Activated CD4-positive, alpha-beta T cell treated with anti-CD3 and anti-CD28 coated beads for 24 hours (primary cell): ENCODE results near the gene NT5M.
"Not testable (repeated sequence)": the region's sequence is repeated elsewhere in the genome, so short reads cannot be mapped to it uniquely, and the experiment has no call there.

Source experiments
- DNase-seq, 2 donors: peaks; one replicate each; pipeline ENCODE4 v3.0.0-alpha.2; 2020; ENCODE audit warnings: low read depth in 2 of 2

NT5M gene

GRCh38 chr17:17377071-17377967 lies 74.1 kb downstream of the NT5M start:
- no peak for DNase-seq

- no peak for DNase-seq
Measured at GRCh38 chr17:17379197-17379991, 76.2 kb downstream of the NT5M start.

- no peak for DNase-seq
Measured at GRCh38 chr17:17380145-17380925, 77.2 kb downstream of the NT5M start.

GRCh38 chr17:17381446-17382064 lies 78.4 kb downstream of the NT5M start:
- no peak for DNase-seq

GRCh38 chr17:17382065-17382459 lies 78.9 kb downstream of the NT5M start:
- DNase-seq, result no peak

- no peak for DNase-seq
Measured at GRCh38 chr17:17382971-17383370, 79.8 kb downstream of the NT5M start.

GRCh38 chr17:17383431-17384290 lies 80.5 kb downstream of the NT5M start:
- DNase-seq, result not testable (repeated sequence)

GRCh38 chr17:17384291-17384615 lies 81.1 kb downstream of the NT5M start:
- no peak for DNase-seq

GRCh38 chr17:17384961-17385360 lies 81.8 kb downstream of the NT5M start:
- no peak for DNase-seq

GRCh38 chr17:17385491-17385890 lies 82.3 kb downstream of the NT5M start:
- no peak for DNase-seq

GRCh38 chr17:17386094-17386800 lies 83.1 kb downstream of the NT5M start:
- no peak for DNase-seq

GRCh38 chr17:17387017-17387497 lies 83.9 kb downstream of the NT5M start:
- DNase-seq, result no peak

GRCh38 chr17:17387498-17388362 lies 84.6 kb downstream of the NT5M start:
- DNase-seq, result no peak

GRCh38 chr17:17388657-17389496 lies 85.7 kb downstream of the NT5M start:
- no peak for DNase-seq

- DNase-seq, result peak; percentile 24 to 26
Measured at GRCh38 chr17:17391668-17392370, 88.6 kb downstream of the NT5M start.

GRCh38 chr17:17393976-17394375 lies 90.8 kb downstream of the NT5M start:
- DNase-seq, result no peak

- no peak for DNase-seq
Measured at GRCh38 chr17:17394494-17394893, 91.3 kb downstream of the NT5M start.
